Activated CD4-positive, alpha-beta T cell treated with anti-CD3 and anti-CD28 coated beads for 36 hours (primary cell): ENCODE data around the gene TIGD1. TPM values are rescaled to one million over a fixed set of nuclear protein-coding genes. Genes with fewer than 3 reads are reported as not detected.
A peak's percentile ranks its signal among the peaks of the same experiment; 100 is the strongest.
"Not testable (repeated sequence)": the region's sequence is repeated elsewhere in the genome, so short reads cannot be mapped to it uniquely, and the experiment has no call there.

ENCODE experiments used
- ATAC-seq: fragments of 200-7000 bp; cut with Tn5 transposase; one replicate; pipeline ENCODE4 v1.10.0; 2021; ENCODE audit warnings: mild to moderate bottlenecking, moderate library complexity
- CTCF ChIA-PET: fragments of 350-600 bp; sonication (Branson Sonifier 250); formaldehyde crosslinking; loops from one replicate; lab custom pipeline; 2021; ENCODE audit warnings: antibody characterized with exemption; lab: Charles Lee
- POLR2A ChIA-PET: fragments of 350-600 bp; sonication (Branson Sonifier 250); formaldehyde crosslinking; loops from one replicate; lab custom pipeline; 2021; ENCODE audit warnings: antibody characterized with exemption, inconsistent platforms; lab: Charles Lee
- DNase-seq: peaks from one replicate; pipeline ENCODE4 v3.0.0-alpha.2; 2020
- H3K27ac Mint-ChIP-seq: one replicate; pipeline ENCODE4 v1.8.0; 2021; ENCODE audit warnings: mixed read lengths
- H3K27me3 Mint-ChIP-seq: one replicate; pipeline ENCODE4 v1.8.0; 2021; ENCODE audit warnings: mixed read lengths
- H3K36me3 Mint-ChIP-seq: one replicate; pipeline ENCODE4 v1.8.0; 2021; ENCODE audit warnings: low read depth, mixed read lengths
- H3K4me1 Mint-ChIP-seq: one replicate; pipeline ENCODE4 v1.8.0; 2021; ENCODE audit warnings: mixed read lengths
- H3K4me3 Mint-ChIP-seq: one replicate; pipeline ENCODE4 v1.8.0; 2021; ENCODE audit warnings: mild to moderate bottlenecking, moderate library complexity, mixed read lengths
- H3K9me3 Mint-ChIP-seq: one replicate; pipeline ENCODE4 v1.8.0; 2021; ENCODE audit warnings: low read depth, mixed read lengths
- intact Hi-C, 2 experiments: fragments of 100-400 bp; cut with DNase I in 1 of 2; cut with micrococcal nuclease in 1 of 2; formaldehyde crosslinking; loops; one replicate each; pipeline versions ENCODE4 v1.14.2 to v1.15.1; 2022 to 2024; cut with DNase I, micrococcal nuclease
- total RNA-seq, 2 experiments: library from RNA; stranded (reverse); gene quantifications; one replicate each; pipeline ENCODE4 v1.2.3, GENCODE V29; 2021

The TIGD1 gene
- total RNA-seq, 2 experiments from 2014 or later, result 7.6 to 7.9 TPM

DNA sequence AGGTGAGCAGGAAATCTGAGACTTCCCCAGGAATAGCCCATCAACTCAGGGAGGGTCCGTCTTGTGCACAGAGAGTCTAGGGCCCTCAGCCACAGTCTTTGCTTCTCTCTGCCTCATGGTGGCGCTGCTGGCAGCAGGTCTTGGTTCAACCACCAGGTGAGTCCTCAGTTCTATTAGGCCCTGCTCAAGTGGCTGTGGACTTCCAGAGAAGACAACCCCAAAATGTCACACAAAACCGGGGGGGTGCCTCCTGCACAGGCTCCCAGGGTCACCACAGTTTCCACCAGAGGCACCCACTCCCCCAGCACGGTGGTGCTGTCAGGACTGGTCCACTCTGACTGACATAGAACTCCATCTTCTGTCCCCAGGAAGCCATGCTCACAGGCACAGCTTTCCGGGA lies 13.3 kb downstream of the TIGD1 start:
- Mint-ChIP-seq H3K36me3 (no peaks in the 10 kb centered on the region), H3K4me1 (no peaks in the 10 kb centered on the region), H3K4me3 (no peak overlapping the region), H3K27ac (no peak overlapping the region), H3K9me3 (no peaks in the 10 kb centered on the region), H3K27me3 (peaks cover 7% of the 10 kb centered on the region)
- POLR2A ChIA-PET, result no interaction called here
- intact Hi-C loops, result no loop called here
- ATAC-seq (peak; percentile 55), DNase-seq (peak; percentile 57)
- CTCF ChIA-PET, result interaction anchor here (0.5 kb wide), 2 partner anchors 83 to 593 kb away, joined by 3 read pairs; no protein-coding TSS in a partner anchor

DNA sequence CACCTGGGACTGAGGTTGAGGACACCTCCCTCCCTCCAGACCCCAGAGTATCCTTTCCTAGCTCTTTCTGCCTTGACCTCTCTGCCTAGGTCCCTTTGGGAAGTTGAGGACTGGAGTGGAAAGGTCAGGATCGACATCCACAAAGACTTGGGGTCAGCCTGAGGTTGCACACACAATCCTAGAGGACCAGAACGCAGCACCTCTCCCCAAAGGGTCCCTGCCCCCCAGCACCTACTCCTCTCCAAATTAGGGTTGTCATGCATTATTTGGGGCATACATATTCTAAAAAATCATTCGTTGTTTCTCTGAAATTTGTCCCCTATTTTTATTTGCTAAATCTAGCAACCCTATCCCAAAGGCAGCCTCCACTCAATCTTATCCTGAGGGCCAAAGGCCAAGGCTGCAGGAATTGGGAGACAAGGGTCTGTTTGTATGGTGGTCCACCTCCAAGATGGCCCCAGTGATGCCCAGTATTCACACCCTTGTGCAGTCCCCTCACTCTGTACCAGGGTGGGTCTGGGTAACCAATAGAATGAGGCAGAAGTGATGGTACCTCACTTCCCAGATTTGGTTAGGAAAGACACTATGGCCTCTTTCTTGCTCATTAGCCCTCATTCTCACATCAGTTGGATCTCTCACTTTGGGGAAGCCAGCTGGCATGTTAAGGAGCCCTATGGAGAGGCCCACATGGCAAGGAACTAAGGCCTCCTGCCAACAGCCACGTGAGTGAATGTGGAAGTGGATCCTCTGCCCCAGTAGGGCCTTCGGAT lies 14.4 kb downstream of the TIGD1 start:
- intact Hi-C loops, result no loop called here
- H3K27ac Mint-ChIP-seq, result no peak overlapping the region
- H3K36me3 Mint-ChIP-seq, result no peaks in the 10 kb centered on the region
- ChIA-PET POLR2A (no interaction called here), CTCF (no interaction called here)
- peaks cover 8% of the 10 kb centered on the region for H3K27me3 Mint-ChIP-seq
- ATAC-seq, result no peak
- no peak for DNase-seq
- no peak overlapping the region for H3K4me3 Mint-ChIP-seq
- no peaks in the 10 kb centered on the region for H3K9me3 Mint-ChIP-seq
- H3K4me1 Mint-ChIP-seq, result no peaks in the 10 kb centered on the region

DNA sequence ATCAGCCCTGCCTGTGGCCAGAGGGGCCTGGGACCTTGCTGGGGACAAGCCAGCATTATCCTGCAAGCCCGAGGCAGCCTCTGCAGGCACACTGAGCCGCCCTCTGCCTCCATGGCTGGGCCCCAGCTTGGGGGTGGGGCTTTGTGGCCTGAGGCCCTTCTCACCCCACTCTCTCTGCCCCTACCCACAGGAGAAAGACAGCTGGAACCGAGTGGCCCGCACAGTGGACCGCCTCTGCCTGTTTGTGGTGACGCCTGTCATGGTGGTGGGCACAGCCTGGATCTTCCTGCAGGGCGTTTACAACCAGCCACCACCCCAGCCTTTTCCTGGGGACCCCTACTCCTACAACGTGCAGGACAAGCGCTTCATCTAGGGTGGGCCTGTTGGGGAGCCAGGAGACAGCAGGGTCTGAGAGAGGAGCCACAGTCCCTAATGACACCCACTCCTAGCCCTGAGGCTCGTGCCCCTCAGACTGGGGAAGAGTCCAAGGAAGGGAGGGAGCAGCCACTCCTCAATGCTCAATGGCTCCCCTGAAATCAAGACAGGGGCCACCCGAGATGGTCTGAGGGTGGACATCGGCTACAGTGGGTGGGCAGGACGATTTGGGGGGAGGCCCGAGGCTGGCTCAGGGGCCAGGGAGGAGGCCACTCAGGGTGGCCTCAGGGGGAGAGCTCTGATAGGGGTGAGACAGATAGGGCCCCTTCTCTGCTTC lies 15.3 kb downstream of the TIGD1 start:
- no peak for DNase-seq
- Mint-ChIP-seq H3K36me3 (no peaks in the 10 kb centered on the region), H3K4me1 (no peaks in the 10 kb centered on the region), H3K27me3 (peaks cover 8% of the 10 kb centered on the region), H3K27ac (no peak overlapping the region), H3K4me3 (no peak overlapping the region), H3K9me3 (no peaks in the 10 kb centered on the region)
- ATAC-seq, result no peak
- CTCF ChIA-PET, result no interaction called here
- POLR2A ChIA-PET, result no interaction called here
- intact Hi-C loops, result no loop called here

DNA sequence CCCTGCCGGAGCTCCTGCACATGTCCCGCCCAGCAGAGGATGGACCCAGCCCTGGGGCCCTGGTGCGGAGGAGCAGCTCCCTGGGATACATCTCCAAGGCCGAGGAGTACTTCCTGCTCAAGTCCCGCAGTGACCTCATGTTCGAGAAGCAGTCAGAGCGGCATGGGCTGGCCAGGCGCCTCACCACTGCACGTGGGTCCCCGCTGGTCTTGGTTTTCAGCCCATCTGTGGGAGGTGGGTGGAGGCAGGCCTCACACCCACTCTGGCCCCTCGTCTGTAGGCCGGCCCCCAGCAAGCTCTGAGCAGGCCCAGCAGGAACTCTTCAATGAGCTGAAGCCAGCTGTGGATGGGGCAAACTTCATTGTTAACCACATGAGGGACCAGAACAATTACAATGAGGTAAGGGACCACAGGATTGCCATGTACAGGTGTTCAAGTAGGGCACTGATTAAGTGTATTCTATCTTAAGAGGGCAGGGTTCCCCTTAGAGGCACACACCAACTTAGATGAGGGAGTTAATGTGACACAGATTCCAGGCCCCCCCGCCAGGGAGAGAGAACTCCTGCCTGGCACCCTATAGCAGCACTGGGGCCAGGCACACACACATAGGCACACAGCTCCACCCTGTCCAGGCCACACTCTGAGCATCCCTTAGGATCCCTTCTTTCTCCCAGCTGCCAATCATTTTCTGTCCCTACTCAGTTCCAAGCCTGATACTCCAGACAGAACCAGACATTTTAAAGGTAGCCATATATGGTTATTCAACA lies 16.2 kb downstream of the TIGD1 start:
- ATAC-seq (no peak), DNase-seq (no peak)
- no peak overlapping the region for H3K27ac Mint-ChIP-seq
- H3K9me3 Mint-ChIP-seq, result no peaks in the 10 kb centered on the region
- ChIA-PET POLR2A (no interaction called here), CTCF (no interaction called here)
- H3K4me3 Mint-ChIP-seq, result no peak overlapping the region
- H3K36me3 Mint-ChIP-seq, result no peaks in the 10 kb centered on the region
- H3K27me3 Mint-ChIP-seq, result peaks cover 9% of the 10 kb centered on the region
- intact Hi-C loops, result no loop called here
- peaks cover 2% of the 10 kb centered on the region for H3K4me1 Mint-ChIP-seq

GRCh38 chr2:232532821-232533220 lies 17.5 kb downstream of the TIGD1 start:
- H3K36me3 Mint-ChIP-seq, DNase-seq, H3K4me3 Mint-ChIP-seq, H3K9me3 Mint-ChIP-seq, ATAC-seq, CTCF ChIA-PET, intact Hi-C loops, H3K27ac Mint-ChIP-seq, POLR2A ChIA-PET: not testable (repeated sequence)
- peaks cover 11% of the 10 kb centered on the region for H3K4me1 Mint-ChIP-seq
- H3K27me3 Mint-ChIP-seq, result peaks cover 17% of the 10 kb centered on the region

DNA sequence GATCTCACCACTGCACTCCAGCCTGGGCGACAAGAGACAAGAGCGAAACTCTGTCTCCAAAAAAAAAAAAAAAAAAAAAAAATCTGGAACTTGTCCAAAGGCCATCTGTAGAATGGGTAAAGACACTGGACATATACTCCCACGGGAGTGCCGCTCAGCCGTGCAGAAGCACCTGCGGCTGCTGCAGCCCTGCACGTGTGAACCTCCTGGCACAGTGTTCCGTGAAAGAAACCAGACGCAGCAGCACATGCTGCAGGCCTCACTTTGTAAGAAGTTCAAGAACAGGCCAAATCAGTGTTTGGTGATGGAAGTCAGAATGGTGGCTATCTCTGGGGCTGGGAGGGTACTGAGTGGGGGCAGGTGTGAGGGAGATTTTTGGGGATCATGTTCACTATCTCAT lies 17.9 kb downstream of the TIGD1 start:
- H3K4me1 Mint-ChIP-seq, result peaks cover 11% of the 10 kb centered on the region
- DNase-seq (no peak), ATAC-seq (no peak)
- no peak overlapping the region for H3K4me3 Mint-ChIP-seq
- H3K27ac Mint-ChIP-seq, result no peak overlapping the region
- CTCF ChIA-PET, result no interaction called here
- POLR2A ChIA-PET, result no interaction called here
- intact Hi-C loops, result no loop called here
- no peaks in the 10 kb centered on the region for H3K36me3 Mint-ChIP-seq
- H3K9me3 Mint-ChIP-seq, result no peaks in the 10 kb centered on the region
- peaks cover 17% of the 10 kb centered on the region for H3K27me3 Mint-ChIP-seq

DNA sequence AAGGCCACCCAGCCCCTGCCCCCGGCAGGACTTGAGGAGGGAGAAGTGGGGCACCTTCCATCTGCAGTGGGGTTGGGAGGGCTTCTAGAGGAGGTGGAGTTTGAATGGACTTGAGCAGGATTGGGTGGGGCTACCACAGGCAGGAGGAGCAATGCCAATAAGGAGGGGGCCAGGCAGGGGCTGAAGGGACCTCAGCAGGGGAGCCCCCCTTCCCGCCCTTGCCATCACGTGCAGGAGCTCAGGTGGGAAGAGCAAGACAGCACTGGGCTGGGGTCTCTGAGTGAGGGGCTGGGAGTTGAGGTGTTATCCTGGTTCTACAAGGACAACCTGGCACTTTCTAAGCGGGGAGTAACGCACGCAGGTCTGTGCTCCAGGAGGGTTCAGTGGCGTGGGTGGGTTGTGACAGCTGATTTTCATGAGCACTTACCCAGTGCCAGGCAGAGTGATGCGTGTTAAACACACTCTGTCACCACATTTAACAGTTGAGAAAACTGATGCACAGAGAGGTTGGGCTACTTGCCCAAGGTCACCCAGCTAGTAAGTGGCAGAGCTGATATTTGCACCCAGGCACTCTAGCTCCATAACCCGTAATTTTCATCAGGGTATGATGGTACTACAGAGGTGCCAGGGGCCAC lies 19.6 kb downstream of the TIGD1 start:
- H3K9me3 Mint-ChIP-seq, result no peaks in the 10 kb centered on the region
- no peak for ATAC-seq
- no peaks in the 10 kb centered on the region for H3K36me3 Mint-ChIP-seq
- peaks cover 19% of the 10 kb centered on the region for H3K27me3 Mint-ChIP-seq
- no peak overlapping the region for H3K4me3 Mint-ChIP-seq
- no peak for DNase-seq
- intact Hi-C loops, result no loop called here
- no peak overlapping the region for H3K27ac Mint-ChIP-seq
- ChIA-PET CTCF (no interaction called here), POLR2A (no interaction called here)
- H3K4me1 Mint-ChIP-seq, result peaks cover 11% of the 10 kb centered on the region

- Mint-ChIP-seq H3K4me3 (no peak overlapping the region), H3K27me3 (peaks cover 20% of the 10 kb centered on the region), H3K9me3 (no peaks in the 10 kb centered on the region), H3K27ac (no peak overlapping the region), H3K4me1 (peaks cover 11% of the 10 kb centered on the region), H3K36me3 (no peaks in the 10 kb centered on the region)
- POLR2A ChIA-PET, result no interaction called here
- CTCF ChIA-PET, result no interaction called here
- no peak for ATAC-seq
- intact Hi-C loops, result no loop called here
- DNase-seq, result no peak
Measured at GRCh38 chr2:232529806-232530547, 20.4 kb downstream of the TIGD1 start.

GRCh38 chr2:232528746-232529460 lies 21.5 kb downstream of the TIGD1 start:
- intact Hi-C loops, result no loop called here
- ChIA-PET CTCF (no interaction called here), POLR2A (no interaction called here)
- Mint-ChIP-seq H3K36me3 (no peaks in the 10 kb centered on the region), H3K4me3 (no peak overlapping the region), H3K27me3 (peaks cover 26% of the 10 kb centered on the region), H3K27ac (peak overlapping the region; percentile 26), H3K9me3 (no peaks in the 10 kb centered on the region), H3K4me1 (peaks cover 11% of the 10 kb centered on the region)
- DNase-seq, result no peak
- ATAC-seq, result no peak

GRCh38 chr2:232527905-232528470 lies 22.4 kb downstream of the TIGD1 start:
- no peak for ATAC-seq
- intact Hi-C loops, result no loop called here
- Mint-ChIP-seq H3K27me3 (peaks cover 28% of the 10 kb centered on the region), H3K4me1 (peaks cover 15% of the 10 kb centered on the region), H3K27ac (no peak overlapping the region), H3K9me3 (no peaks in the 10 kb centered on the region), H3K36me3 (no peaks in the 10 kb centered on the region), H3K4me3 (no peak overlapping the region)
- CTCF ChIA-PET, result no interaction called here
- no peak for DNase-seq
- POLR2A ChIA-PET, result no interaction called here
